PC-9 (cell line): ENCODE data around the gene KRTAP5-9. TPM values are rescaled to one million over a fixed set of nuclear protein-coding genes. Genes with fewer than 3 reads are reported as not detected.
"Not testable (repeated sequence)": the region's sequence is repeated elsewhere in the genome, so short reads cannot be mapped to it uniquely, and the experiment has no call there.

ENCODE experiments used
- BruUV-seq: library from RNA; stranded (reverse); fragments of 400-500 nt; replicated peaks from 2 replicates; lab custom pipeline; 2021; lab: Mats Ljungman, UMichigan
- CTCF ChIA-PET: fragments of 300-600 bp; sonication (Branson Sonifier 250); formaldehyde crosslinking; loops from one replicate; lab custom pipeline; 2022; ENCODE audit warnings: antibody characterized with exemption; lab: Charles Lee
- POLR2A ChIA-PET: fragments of 300-600 bp; sonication (Branson Sonifier 250); formaldehyde crosslinking; loops from one replicate; lab custom pipeline; 2022; ENCODE audit warnings: antibody characterized with exemption; ENCODE audit not compliant: unreplicated experiment; lab: Charles Lee
- DNase-seq, 2 experiments: peaks; one replicate each; pipeline versions ENCODE4 v3.0.0 to v3.0.0-alpha.2; 2015 to 2022; ENCODE audit warnings: mixed read lengths in 1 of 2
- H2AFZ ChIP-seq: fragments of 200-600 bp; sonication (generic); 2 replicates; pipeline ENCODE4 v1.8.1; 2017; ENCODE audit warnings: antibody characterized with exemption
- H3F3A ChIP-seq: fragments of 200-600 bp; sonication (generic); 2 replicates; pipeline ENCODE4 v1.8.1; 2017; ENCODE audit warnings: antibody characterized with exemption, mild to moderate bottlenecking, low read depth; ENCODE audit not compliant: insufficient read depth
- H3K27ac ChIP-seq: fragments of 200-600 bp; sonication (generic); 2 replicates; pipeline ENCODE4 v1.6.1; 2016; ENCODE audit warnings: mixed run types
- H3K27me3 ChIP-seq: fragments of 200-600 bp; sonication (generic); 2 replicates; pipeline ENCODE4 v1.6.1; 2016; ENCODE audit warnings: low read depth, mixed run types; ENCODE audit not compliant: insufficient read depth
- H3K36me3 ChIP-seq: fragments of 200-600 bp; sonication (generic); 2 replicates; pipeline ENCODE4 v1.6.1; 2016; ENCODE audit warnings: low read depth, mixed run types
- H3K4me1 ChIP-seq: fragments of 200-600 bp; sonication (generic); replicated peaks from 2 replicates; pipeline ENCODE4 v1.6.1; 2016; ENCODE audit warnings: mixed run types; ENCODE audit not compliant: insufficient read depth
- H3K4me2 ChIP-seq: fragments of 200-600 bp; sonication (generic); 2 replicates; pipeline ENCODE4 v1.6.1; 2017; ENCODE audit warnings: mixed run types
- H3K4me3 ChIP-seq: fragments of 200-600 bp; sonication (generic); 2 replicates; pipeline ENCODE4 v1.6.1; 2016; ENCODE audit warnings: mixed run types
- H3K79me2 ChIP-seq: fragments of 200-600 bp; sonication (generic); 2 replicates; pipeline ENCODE4 v1.6.1; 2017; ENCODE audit warnings: low read depth, mixed run types
- H3K9me2 ChIP-seq: fragments of 200-600 bp; sonication (generic); 2 replicates; pipeline ENCODE4 v1.8.1; 2017; ENCODE audit warnings: mild to moderate bottlenecking; ENCODE audit not compliant: insufficient read depth
- H3K9me3 ChIP-seq: fragments of 200-600 bp; sonication (generic); 2 replicates; pipeline ENCODE4 v1.8.1; 2016; ENCODE audit warnings: low read depth; ENCODE audit not compliant: insufficient read depth
- H4K20me1 ChIP-seq: fragments of 200-600 bp; sonication (generic); 2 replicates; pipeline ENCODE4 v1.8.1; 2017; ENCODE audit not compliant: insufficient read depth
- CTCF ChIP-seq: fragments of 200-600 bp; sonication (generic); conservative IDR thresholded peaks from 2 replicates; pipeline ENCODE4 v1.6.1; 2017; ENCODE audit warnings: mixed run types, antibody characterized with exemption, mild to moderate bottlenecking, moderate library complexity
- intact Hi-C: fragments of 100-400 bp; cut with micrococcal nuclease; formaldehyde crosslinking; loops from one replicate; pipeline ENCODE4 v1.10.0; 2022; ENCODE audit not compliant: unreplicated experiment
- total RNA-seq: library from RNA; stranded (reverse); gene quantifications from 2 replicates; pipeline ENCODE4 v1.2.3, GENCODE V29; 2021

Gene KRTAP5-9
- total RNA-seq, 1 experiment from 2014 or later: not detected

DNA sequence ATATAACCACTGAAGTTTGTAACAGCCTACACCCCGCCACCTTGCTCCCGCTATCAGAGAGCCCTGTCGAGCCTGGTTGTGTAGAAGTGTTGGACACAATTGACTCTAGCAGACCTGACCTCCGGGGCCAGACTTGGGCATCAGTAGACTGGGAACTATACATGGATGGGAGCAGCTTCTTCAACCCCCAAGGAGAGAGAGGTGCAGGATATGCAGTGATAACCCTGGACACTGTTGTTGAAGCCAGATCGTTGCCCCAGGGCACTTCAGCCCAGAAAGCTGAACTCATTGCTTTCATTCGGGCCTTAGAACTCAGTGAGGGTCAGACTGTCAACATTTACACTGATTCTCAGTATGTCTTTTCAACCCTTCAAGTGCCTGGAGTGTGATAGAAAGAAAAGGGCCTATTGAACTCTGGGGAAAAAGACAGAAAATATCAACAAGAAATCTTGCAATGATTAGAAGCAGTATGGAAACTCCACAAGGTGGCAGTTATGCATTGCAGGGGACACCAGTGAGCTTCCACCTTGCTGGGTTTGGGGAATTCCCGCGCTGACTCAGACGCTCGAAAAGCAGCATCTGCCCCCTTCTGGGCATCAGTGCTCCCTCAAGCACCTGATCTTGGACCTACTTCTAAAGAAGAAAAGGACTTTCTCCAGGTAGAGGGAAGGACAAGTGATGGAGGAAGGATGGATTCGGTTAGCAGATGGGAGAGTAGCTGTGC, 40.8 kb downstream of the KRTAP5-9 start:
- H2AFZ ChIP-seq, H3K9me2 ChIP-seq, BruUV-seq, POLR2A ChIA-PET, H3K36me3 ChIP-seq, H4K20me1 ChIP-seq, H3K4me3 ChIP-seq, H3K79me2 ChIP-seq, H3F3A ChIP-seq, H3K27me3 ChIP-seq, H3K9me3 ChIP-seq: not testable (repeated sequence)
- Histone ChIP-seq H3K4me2 (peak overlapping the region; percentile 52), H3K4me1 (peaks cover 13% of the 10 kb centered on the region), H3K27ac (peak overlapping the region; percentile 29; the same call in 1 of the 2 replicates)
- intact Hi-C loops: loop anchor here (2.0 to 10.0 kb wide), 2 partner anchors 134 to 290 kb away; partner anchors contain the start of gene NADSYN1
- TF ChIP-seq CTCF: peak; percentile 67
- CTCF ChIA-PET: interaction anchor here (1.1 kb wide), 1 partner anchor 9 kb away, joined by 8 read pairs; no protein-coding TSS in a partner anchor
- peak; percentile 64 to 74 for DNase-seq

- H3K79me2 ChIP-seq, POLR2A ChIA-PET, H3K9me3 ChIP-seq, H4K20me1 ChIP-seq, H3K36me3 ChIP-seq, H3K4me3 ChIP-seq, H3K27me3 ChIP-seq, H3F3A ChIP-seq, H2AFZ ChIP-seq, H3K9me2 ChIP-seq, BruUV-seq, H3K27ac ChIP-seq: not testable (repeated sequence)
- peak in 1 of 2 experiments; percentile 56 for DNase-seq
- peak overlapping the region; percentile 52 for H3K4me2 ChIP-seq
- intact Hi-C loops: loop anchor here (2.0 to 10.0 kb wide), 2 partner anchors 135 to 291 kb away; partner anchors contain the start of gene NADSYN1
- CTCF ChIA-PET: interaction anchor here (1.1 kb wide), 1 partner anchor 9 kb away, joined by 8 read pairs; no protein-coding TSS in a partner anchor
- peaks cover 13% of the 10 kb centered on the region for H3K4me1 ChIP-seq
These were observed 41.3 kb downstream of the KRTAP5-9 start for GRCh38 chr11:71589546-71589920.

Other genes with a start within 250 kb of the KRTAP5-9 start
- gene DHCR7, start 100.0 kb upstream of the KRTAP5-9 start, total RNA-seq: 118 and 311 TPM in 2 replicates
- 118 and 120 TPM in 2 replicates for gene NADSYN1, start 95.2 kb upstream of the KRTAP5-9 start, total RNA-seq
- not detected in 2 replicates for gene KRTAP5-7, start 21.2 kb upstream of the KRTAP5-9 start, total RNA-seq
- not detected in 2 replicates for gene KRTAP5-8, start 10.4 kb upstream of the KRTAP5-9 start, total RNA-seq
- gene KRTAP5-10, start 17.1 kb downstream of the KRTAP5-9 start, total RNA-seq: not detected in 2 replicates
- gene KRTAP5-11, start 34.5 kb downstream of the KRTAP5-9 start, total RNA-seq: not detected in 2 replicates